Esophagus squamous epithelium (tissue), 4 donors: ENCODE results near the gene BAIAP3.

Experiments used
- CTCF ChIP-seq, 6 experiments: fragments of 450-650 bp in 4 of 6; fragments of 200-600 bp in 2 of 6; sonication (generic) in 2 of 6; IDR thresholded peaks; one replicate each; pipeline ENCODE4 v1.5.1; 2016 to 2019; ENCODE audit warnings: antibody characterized with exemption in 6 of 6, mild to moderate bottlenecking in 4 of 6, moderate library complexity in 4 of 6
- POLR2A ChIP-seq, 4 donors: fragments of 450-650 bp; IDR thresholded peaks; one replicate each; pipeline ENCODE4 v1.6.1; 2017; ENCODE audit warnings: antibody characterized with exemption in 4 of 4, mild to moderate bottlenecking in 4 of 4, moderate library complexity in 3 of 4

GRCh38 chr16:1392826-1393225, 59.4 kb downstream of the BAIAP3 start:
- TF ChIP-seq CTCF (IDR thresholded peaks at IDR 0.05) (no peak), POLR2A (IDR thresholded peaks at IDR 0.05) (no peak)
